ENCODE results near the gene DGCR2.

GRCh38 chr22:19079691-19080090 lies 42.5 kb downstream of the DGCR2 start:
- TF ChIP-seq CTCF (IDR thresholded peaks at IDR 0.05 in 8 of 11, conservative IDR thresholded peaks at IDR 0.05 in 3 of 11) (no peak), POLR2AphosphoS5 (IDR thresholded peaks at IDR 0.05) (no peak), POLR2A (IDR thresholded peaks at IDR 0.05) (no peak)

Measured in spleen (tissue), 7 donors.